ENCODE measurements around the gene NPR3. TPM values are rescaled to one million over a fixed set of nuclear protein-coding genes. Genes with fewer than 3 reads are reported as not detected.

Gene NPR3
- total and polyA plus RNA-seq, 2 experiments from 2014 or later: 0.07 to 0.15 TPM

DNA sequence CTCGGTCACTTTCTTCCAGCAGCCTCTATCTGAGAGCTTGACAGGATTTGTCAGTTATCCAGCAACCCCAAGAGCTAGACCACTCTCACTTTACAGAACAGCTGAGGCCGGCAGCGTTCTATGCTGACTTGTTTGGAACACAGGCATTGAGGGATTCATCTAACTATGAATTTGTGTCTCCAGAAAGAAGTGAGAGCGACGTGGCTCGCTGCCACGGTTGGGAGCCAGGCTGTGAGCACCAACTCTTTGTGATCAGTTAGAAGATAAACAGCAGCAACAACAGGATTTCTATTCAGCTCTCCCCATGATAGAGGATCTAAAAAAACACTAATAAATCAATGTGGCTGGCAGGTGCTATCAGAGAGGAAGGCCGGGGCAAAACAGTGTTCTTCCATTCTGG, 58.6 kb downstream of the NPR3 start:
- H3K27ac ChIP-seq (ENCODE audit: low read depth): no peak overlapping the region
- H3K36me3 ChIP-seq (ENCODE audit: insufficient read depth): no peaks in the 10 kb centered on the region
- H3K27ac Mint-ChIP-seq: no peak overlapping the region
- no peak overlapping the region for H2AFZ ChIP-seq
- no peaks in the 10 kb centered on the region for H3K27me3 ChIP-seq (ENCODE audit: insufficient read depth)
- peaks cover 5% of the 10 kb centered on the region; the same call in 1 of the 2 replicates for H3K9me2 ChIP-seq (ENCODE audit: insufficient read depth)
- H3K27me3 Mint-ChIP-seq (ENCODE audit: insufficient read depth, low read depth, poor library complexity): peaks cover 5% of the 10 kb centered on the region
- H3K4me3 ChIP-seq: no peak overlapping the region
- no peaks in the 10 kb centered on the region for H3K9me3 Mint-ChIP-seq
- no peaks in the 10 kb centered on the region for H3K4me1 ChIP-seq (ENCODE audit: insufficient read depth)
- H3K79me2 ChIP-seq (replicated peaks; ENCODE audit: insufficient read depth): no peaks in the 10 kb centered on the region
- H3K4me2 ChIP-seq: no peak overlapping the region
- TF ChIP-seq EZH2phosphoT487 (IDR thresholded peaks at IDR 0.05; ENCODE audit: unreplicated experiment) (no peak), CREB1 (CRISPR knock-in tag; IDR thresholded peaks at IDR 0.05; ENCODE audit: low read depth) (no peak), ZNF114 (CRISPR knock-in tag; IDR thresholded peaks at IDR 0.05) (no peak), EZH2 (IDR thresholded peaks at IDR 0.05; ENCODE audit: low read depth, unreplicated experiment) (no peak)
- no peak for ATAC-seq
- H4K20me1 ChIP-seq (replicated peaks; ENCODE audit: insufficient read depth): no peaks in the 10 kb centered on the region
- no peaks in the 10 kb centered on the region for H3K36me3 Mint-ChIP-seq (ENCODE audit: low read depth)
- no peak overlapping the region for H3K4me3 Mint-ChIP-seq
- no peaks in the 10 kb centered on the region for H3F3A ChIP-seq (replicated peaks; ENCODE audit: low read depth)
- no peak for DNase-seq (ENCODE audit: low spot score)
- H3K4me1 Mint-ChIP-seq: no peaks in the 10 kb centered on the region

DNA sequence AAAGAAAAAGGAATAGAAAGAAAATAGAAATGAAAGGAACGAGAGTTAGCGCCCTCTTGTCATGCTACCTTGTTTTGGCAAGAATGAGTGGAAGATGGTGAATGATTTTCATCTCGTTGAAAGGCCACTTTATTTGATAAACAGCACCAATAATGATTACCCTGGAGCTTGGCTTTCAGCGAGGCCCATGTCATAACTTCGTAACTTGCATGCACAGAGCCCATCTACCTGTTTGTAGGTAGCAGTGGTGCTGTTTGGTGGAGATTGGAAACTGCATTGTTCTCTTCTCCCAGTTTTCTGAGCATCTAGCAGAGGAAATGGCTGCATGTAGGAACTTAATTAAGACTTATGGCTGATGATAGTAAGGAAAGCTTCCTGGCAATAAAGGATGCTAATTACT, 59.3 kb downstream of the NPR3 start:
- Histone ChIP-seq H4K20me1 (replicated peaks; ENCODE audit: insufficient read depth) (no peaks in the 10 kb centered on the region), H2AFZ (no peak overlapping the region), H3K4me2 (no peak overlapping the region), H3K4me3 (no peak overlapping the region), H3K36me3 (ENCODE audit: insufficient read depth) (no peaks in the 10 kb centered on the region), H3K4me1 (ENCODE audit: insufficient read depth) (no peaks in the 10 kb centered on the region), H3K79me2 (replicated peaks; ENCODE audit: insufficient read depth) (no peaks in the 10 kb centered on the region), H3K9me2 (ENCODE audit: insufficient read depth) (peaks cover 5% of the 10 kb centered on the region; the same call in 1 of the 2 replicates), H3K27ac (ENCODE audit: low read depth) (no peak overlapping the region), H3K27me3 (ENCODE audit: insufficient read depth) (no peaks in the 10 kb centered on the region), H3F3A (replicated peaks; ENCODE audit: low read depth) (no peaks in the 10 kb centered on the region)
- TF ChIP-seq ZNF331 (CRISPR knock-in tag; IDR thresholded peaks at IDR 0.05; ENCODE audit: low read depth): no peak
- TF ChIP-seq STAT1 (IDR thresholded peaks at IDR 0.05; ENCODE audit: unreplicated experiment): no peak
- no peak for TF ChIP-seq CREB1 (CRISPR knock-in tag; IDR thresholded peaks at IDR 0.05; ENCODE audit: low read depth)
- no peak for TF ChIP-seq EZH2phosphoT487 (IDR thresholded peaks at IDR 0.05; ENCODE audit: unreplicated experiment)
- TF ChIP-seq, protein P1, sequence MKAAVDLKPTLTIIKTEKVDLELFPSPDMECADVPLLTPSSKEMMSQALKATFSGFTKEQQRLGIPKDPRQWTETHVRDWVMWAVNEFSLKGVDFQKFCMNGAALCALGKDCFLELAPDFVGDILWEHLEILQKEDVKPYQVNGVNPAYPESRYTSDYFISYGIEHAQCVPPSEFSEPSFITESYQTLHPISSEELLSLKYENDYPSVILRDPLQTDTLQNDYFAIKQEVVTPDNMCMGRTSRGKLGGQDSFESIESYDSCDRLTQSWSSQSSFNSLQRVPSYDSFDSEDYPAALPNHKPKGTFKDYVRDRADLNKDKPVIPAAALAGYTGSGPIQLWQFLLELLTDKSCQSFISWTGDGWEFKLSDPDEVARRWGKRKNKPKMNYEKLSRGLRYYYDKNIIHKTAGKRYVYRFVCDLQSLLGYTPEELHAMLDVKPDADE (IDR thresholded peaks at IDR 0.05): no peak
- TF ChIP-seq, protein P2, sequence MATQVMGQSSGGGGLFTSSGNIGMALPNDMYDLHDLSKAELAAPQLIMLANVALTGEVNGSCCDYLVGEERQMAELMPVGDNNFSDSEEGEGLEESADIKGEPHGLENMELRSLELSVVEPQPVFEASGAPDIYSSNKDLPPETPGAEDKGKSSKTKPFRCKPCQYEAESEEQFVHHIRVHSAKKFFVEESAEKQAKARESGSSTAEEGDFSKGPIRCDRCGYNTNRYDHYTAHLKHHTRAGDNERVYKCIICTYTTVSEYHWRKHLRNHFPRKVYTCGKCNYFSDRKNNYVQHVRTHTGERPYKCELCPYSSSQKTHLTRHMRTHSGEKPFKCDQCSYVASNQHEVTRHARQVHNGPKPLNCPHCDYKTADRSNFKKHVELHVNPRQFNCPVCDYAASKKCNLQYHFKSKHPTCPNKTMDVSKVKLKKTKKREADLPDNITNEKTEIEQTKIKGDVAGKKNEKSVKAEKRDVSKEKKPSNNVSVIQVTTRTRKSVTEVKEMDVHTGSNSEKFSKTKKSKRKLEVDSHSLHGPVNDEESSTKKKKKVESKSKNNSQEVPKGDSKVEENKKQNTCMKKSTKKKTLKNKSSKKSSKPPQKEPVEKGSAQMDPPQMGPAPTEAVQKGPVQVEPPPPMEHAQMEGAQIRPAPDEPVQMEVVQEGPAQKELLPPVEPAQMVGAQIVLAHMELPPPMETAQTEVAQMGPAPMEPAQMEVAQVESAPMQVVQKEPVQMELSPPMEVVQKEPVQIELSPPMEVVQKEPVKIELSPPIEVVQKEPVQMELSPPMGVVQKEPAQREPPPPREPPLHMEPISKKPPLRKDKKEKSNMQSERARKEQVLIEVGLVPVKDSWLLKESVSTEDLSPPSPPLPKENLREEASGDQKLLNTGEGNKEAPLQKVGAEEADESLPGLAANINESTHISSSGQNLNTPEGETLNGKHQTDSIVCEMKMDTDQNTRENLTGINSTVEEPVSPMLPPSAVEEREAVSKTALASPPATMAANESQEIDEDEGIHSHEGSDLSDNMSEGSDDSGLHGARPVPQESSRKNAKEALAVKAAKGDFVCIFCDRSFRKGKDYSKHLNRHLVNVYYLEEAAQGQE (IDR thresholded peaks at IDR 0.05; ENCODE audit: unreplicated experiment): no peak
- TF ChIP-seq NANOG (IDR thresholded peaks at IDR 0.05; ENCODE audit: borderline replicate concordance): no peak
- no peak for TF ChIP-seq POLR2AphosphoS5 (IDR thresholded peaks at IDR 0.05; ENCODE audit: low read depth)
- TF ChIP-seq, protein P3, sequence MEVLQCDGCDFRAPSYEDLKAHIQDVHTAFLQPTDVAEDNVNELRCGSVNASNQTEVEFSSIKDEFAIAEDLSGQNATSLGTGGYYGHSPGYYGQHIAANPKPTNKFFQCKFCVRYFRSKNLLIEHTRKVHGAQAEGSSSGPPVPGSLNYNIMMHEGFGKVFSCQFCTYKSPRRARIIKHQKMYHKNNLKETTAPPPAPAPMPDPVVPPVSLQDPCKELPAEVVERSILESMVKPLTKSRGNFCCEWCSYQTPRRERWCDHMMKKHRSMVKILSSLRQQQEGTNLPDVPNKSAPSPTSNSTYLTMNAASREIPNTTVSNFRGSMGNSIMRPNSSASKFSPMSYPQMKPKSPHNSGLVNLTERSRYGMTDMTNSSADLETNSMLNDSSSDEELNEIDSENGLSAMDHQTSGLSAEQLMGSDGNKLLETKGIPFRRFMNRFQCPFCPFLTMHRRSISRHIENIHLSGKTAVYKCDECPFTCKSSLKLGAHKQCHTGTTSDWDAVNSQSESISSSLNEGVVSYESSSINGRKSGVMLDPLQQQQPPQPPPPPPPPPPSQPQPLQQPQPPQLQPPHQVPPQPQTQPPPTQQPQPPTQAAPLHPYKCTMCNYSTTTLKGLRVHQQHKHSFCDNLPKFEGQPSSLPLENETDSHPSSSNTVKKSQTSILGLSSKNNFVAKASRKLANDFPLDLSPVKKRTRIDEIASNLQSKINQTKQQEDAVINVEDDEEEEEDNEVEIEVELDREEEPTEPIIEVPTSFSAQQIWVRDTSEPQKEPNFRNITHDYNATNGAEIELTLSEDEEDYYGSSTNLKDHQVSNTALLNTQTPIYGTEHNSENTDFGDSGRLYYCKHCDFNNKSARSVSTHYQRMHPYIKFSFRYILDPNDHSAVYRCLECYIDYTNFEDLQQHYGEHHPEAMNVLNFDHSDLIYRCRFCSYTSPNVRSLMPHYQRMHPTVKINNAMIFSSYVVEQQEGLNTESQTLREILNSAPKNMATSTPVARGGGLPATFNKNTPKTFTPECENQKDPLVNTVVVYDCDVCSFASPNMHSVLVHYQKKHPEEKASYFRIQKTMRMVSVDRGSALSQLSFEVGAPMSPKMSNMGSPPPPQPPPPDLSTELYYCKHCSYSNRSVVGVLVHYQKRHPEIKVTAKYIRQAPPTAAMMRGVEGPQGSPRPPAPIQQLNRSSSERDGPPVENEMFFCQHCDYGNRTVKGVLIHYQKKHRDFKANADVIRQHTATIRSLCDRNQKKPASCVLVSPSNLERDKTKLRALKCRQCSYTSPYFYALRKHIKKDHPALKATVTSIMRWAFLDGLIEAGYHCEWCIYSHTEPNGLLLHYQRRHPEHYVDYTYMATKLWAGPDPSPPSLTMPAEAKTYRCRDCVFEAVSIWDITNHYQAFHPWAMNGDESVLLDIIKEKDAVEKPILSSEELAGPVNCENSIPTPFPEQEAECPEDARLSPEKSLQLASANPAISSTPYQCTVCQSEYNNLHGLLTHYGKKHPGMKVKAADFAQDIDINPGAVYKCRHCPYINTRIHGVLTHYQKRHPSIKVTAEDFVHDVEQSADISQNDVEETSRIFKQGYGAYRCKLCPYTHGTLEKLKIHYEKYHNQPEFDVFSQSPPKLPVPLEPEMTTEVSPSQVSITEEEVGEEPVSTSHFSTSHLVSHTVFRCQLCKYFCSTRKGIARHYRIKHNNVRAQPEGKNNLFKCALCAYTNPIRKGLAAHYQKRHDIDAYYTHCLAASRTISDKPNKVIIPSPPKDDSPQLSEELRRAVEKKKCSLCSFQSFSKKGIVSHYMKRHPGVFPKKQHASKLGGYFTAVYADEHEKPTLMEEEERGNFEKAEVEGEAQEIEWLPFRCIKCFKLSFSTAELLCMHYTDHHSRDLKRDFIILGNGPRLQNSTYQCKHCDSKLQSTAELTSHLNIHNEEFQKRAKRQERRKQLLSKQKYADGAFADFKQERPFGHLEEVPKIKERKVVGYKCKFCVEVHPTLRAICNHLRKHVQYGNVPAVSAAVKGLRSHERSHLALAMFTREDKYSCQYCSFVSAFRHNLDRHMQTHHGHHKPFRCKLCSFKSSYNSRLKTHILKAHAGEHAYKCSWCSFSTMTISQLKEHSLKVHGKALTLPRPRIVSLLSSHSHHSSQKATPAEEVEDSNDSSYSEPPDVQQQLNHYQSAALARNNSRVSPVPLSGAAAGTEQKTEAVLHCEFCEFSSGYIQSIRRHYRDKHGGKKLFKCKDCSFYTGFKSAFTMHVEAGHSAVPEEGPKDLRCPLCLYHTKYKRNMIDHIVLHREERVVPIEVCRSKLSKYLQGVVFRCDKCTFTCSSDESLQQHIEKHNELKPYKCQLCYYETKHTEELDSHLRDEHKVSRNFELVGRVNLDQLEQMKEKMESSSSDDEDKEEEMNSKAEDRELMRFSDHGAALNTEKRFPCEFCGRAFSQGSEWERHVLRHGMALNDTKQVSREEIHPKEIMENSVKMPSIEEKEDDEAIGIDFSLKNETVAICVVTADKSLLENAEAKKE (CRISPR knock-in tag; IDR thresholded peaks at IDR 0.05): no peak
- TF ChIP-seq JUNB (IDR thresholded peaks at IDR 0.05; ENCODE audit: unreplicated experiment): no peak
- no peaks in the 10 kb centered on the region for H3K36me3 Mint-ChIP-seq (ENCODE audit: low read depth)
- H3K27me3 Mint-ChIP-seq (ENCODE audit: insufficient read depth, low read depth, poor library complexity): peaks cover 5% of the 10 kb centered on the region
- H3K9me3 Mint-ChIP-seq: no peaks in the 10 kb centered on the region
- no peaks in the 10 kb centered on the region for H3K4me1 Mint-ChIP-seq
- no peak overlapping the region for H3K27ac Mint-ChIP-seq
- ATAC-seq (no peak), DNase-seq (ENCODE audit: low spot score) (no peak)
- H3K4me3 Mint-ChIP-seq: no peak overlapping the region

Measured in GM23338 (cell line).